ENCODE measurements around the gene ETV1. TPM values are rescaled to one million over a fixed set of nuclear protein-coding genes. Genes with fewer than 3 reads are reported as not detected.

The ETV1 gene
- polyA plus RNA-seq, 1 donor from 2014 or later = 1.5 TPM

- H2AFZ ChIP-seq (ENCODE audit: low read depth, low read length) = no peak overlapping the region
- no peaks in the 10 kb centered on the region for H3K36me3 ChIP-seq (ENCODE audit: insufficient read depth, low read length)
- no peak overlapping the region for H3K9ac ChIP-seq (ENCODE audit: low read length)
- H3K27me3 ChIP-seq (ENCODE audit: insufficient read depth, low read depth, low read length) = no peaks in the 10 kb centered on the region
- no peak for TF ChIP-seq EP300 (conservative IDR thresholded peaks at IDR 0.05; ENCODE audit: poor library complexity, severe bottlenecking)
- no peak for TF ChIP-seq CTCF (IDR thresholded peaks at IDR 0.05; ENCODE audit: poor library complexity, severe bottlenecking)
- no peak for TF ChIP-seq SMC3 (conservative IDR thresholded peaks at IDR 0.05; ENCODE audit: poor library complexity)
- no peak for TF ChIP-seq EZH2 (IDR thresholded peaks at IDR 0.05; ENCODE audit: borderline replicate concordance, insufficient read depth, low read length, poor library complexity, severe bottlenecking)
- TF ChIP-seq, protein P1, sequence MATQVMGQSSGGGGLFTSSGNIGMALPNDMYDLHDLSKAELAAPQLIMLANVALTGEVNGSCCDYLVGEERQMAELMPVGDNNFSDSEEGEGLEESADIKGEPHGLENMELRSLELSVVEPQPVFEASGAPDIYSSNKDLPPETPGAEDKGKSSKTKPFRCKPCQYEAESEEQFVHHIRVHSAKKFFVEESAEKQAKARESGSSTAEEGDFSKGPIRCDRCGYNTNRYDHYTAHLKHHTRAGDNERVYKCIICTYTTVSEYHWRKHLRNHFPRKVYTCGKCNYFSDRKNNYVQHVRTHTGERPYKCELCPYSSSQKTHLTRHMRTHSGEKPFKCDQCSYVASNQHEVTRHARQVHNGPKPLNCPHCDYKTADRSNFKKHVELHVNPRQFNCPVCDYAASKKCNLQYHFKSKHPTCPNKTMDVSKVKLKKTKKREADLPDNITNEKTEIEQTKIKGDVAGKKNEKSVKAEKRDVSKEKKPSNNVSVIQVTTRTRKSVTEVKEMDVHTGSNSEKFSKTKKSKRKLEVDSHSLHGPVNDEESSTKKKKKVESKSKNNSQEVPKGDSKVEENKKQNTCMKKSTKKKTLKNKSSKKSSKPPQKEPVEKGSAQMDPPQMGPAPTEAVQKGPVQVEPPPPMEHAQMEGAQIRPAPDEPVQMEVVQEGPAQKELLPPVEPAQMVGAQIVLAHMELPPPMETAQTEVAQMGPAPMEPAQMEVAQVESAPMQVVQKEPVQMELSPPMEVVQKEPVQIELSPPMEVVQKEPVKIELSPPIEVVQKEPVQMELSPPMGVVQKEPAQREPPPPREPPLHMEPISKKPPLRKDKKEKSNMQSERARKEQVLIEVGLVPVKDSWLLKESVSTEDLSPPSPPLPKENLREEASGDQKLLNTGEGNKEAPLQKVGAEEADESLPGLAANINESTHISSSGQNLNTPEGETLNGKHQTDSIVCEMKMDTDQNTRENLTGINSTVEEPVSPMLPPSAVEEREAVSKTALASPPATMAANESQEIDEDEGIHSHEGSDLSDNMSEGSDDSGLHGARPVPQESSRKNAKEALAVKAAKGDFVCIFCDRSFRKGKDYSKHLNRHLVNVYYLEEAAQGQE (IDR thresholded peaks at IDR 0.05; ENCODE audit: borderline replicate concordance) = no peak
- no peak for TF ChIP-seq TAF1 (IDR thresholded peaks at IDR 0.05; ENCODE audit: low read depth)
- H3K79me2 ChIP-seq (replicated peaks; ENCODE audit: insufficient read depth, low read length) = no peaks in the 10 kb centered on the region
- no peak overlapping the region for H3K4me3 ChIP-seq (ENCODE audit: low read length)
- no peak overlapping the region for H3K27ac ChIP-seq (ENCODE audit: low read length)
- no peaks in the 10 kb centered on the region for H4K20me1 ChIP-seq (ENCODE audit: insufficient read depth)
- H3K4me2 ChIP-seq (ENCODE audit: low read length) = no peak overlapping the region
- no peaks in the 10 kb centered on the region for H3F3A ChIP-seq (ENCODE audit: insufficient read depth, low read length, poor library complexity, severe bottlenecking)
- H3K9me2 ChIP-seq (ENCODE audit: insufficient read depth, low read length) = no peaks in the 10 kb centered on the region
- no peaks in the 10 kb centered on the region for H3K9me3 ChIP-seq (ENCODE audit: low read length)
Observed at GRCh38 chr7:13904689-13905088, 84.8 kb downstream of the ETV1 start.

DNA sequence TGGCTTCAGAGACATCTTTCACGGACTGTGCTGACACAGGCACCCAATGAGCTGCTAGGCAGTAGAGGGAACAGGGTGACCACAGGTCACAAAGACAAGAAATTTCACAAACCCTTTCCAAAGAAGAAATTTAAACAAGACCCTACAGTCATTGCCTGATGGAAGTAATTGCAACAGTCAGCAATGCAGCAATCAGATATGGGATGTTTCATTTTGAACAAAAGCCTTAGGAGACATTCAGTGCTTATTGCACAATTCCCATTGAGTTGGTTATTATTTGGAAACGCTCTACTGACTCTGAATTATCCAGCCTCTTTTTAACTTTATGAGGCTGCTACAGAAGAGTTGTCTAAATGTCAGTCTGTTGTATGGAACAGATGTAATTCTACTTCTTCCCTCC lies 85.5 kb downstream of the ETV1 start:
- no peak overlapping the region for H3K4me3 ChIP-seq (ENCODE audit: low read length)
- H3K79me2 ChIP-seq (replicated peaks; ENCODE audit: insufficient read depth, low read length) = no peaks in the 10 kb centered on the region
- no peaks in the 10 kb centered on the region for H4K20me1 ChIP-seq (ENCODE audit: insufficient read depth)
- TF ChIP-seq SMC3 (conservative IDR thresholded peaks at IDR 0.05; ENCODE audit: poor library complexity) = no peak
- TF ChIP-seq CTCF (IDR thresholded peaks at IDR 0.05; ENCODE audit: poor library complexity, severe bottlenecking) = no peak
- TF ChIP-seq, protein P1 (IDR thresholded peaks at IDR 0.05; ENCODE audit: borderline replicate concordance) = no peak
- TF ChIP-seq POLR2AphosphoS5 (IDR thresholded peaks at IDR 0.05) = no peak
- H3K9me3 ChIP-seq (ENCODE audit: low read length) = no peaks in the 10 kb centered on the region
- no peaks in the 10 kb centered on the region for H3K9me2 ChIP-seq (ENCODE audit: insufficient read depth, low read length)
- no peak overlapping the region for H3K27ac ChIP-seq (ENCODE audit: low read length)
- H3K9ac ChIP-seq (ENCODE audit: low read length) = no peak overlapping the region
- H3K27me3 ChIP-seq (ENCODE audit: insufficient read depth, low read depth, low read length) = no peaks in the 10 kb centered on the region
- no peaks in the 10 kb centered on the region for H3F3A ChIP-seq (ENCODE audit: insufficient read depth, low read length, poor library complexity, severe bottlenecking)
- H2AFZ ChIP-seq (ENCODE audit: low read depth, low read length) = no peak overlapping the region
- H3K4me2 ChIP-seq (ENCODE audit: low read length) = no peak overlapping the region
- no peaks in the 10 kb centered on the region for H3K36me3 ChIP-seq (ENCODE audit: insufficient read depth, low read length)

Measured in neural cell (in vitro differentiated cells).